HG02763 (cell line): ENCODE data around the gene TMEM74B.

Source experiments
- ATAC-seq: cut with Tn5 transposase; IDR thresholded peaks from one replicate; pipeline ENCODE4 v1.9.1; 2021; ENCODE audit warnings: mild to moderate bottlenecking, moderate library complexity; ENCODE audit not compliant: unreplicated experiment

The TMEM74B gene

GRCh38 chr20:1206366-1207148, 21.8 kb upstream of the TMEM74B start:
- no peak for ATAC-seq

- no peak for ATAC-seq
Observed at GRCh38 chr20:1205802-1206201, 21.0 kb upstream of the TMEM74B start.

GRCh38 chr20:1204576-1204975, 19.8 kb upstream of the TMEM74B start:
- no peak for ATAC-seq

- ATAC-seq: no peak
Observed at GRCh38 chr20:1204113-1204512, 19.3 kb upstream of the TMEM74B start.

- ATAC-seq: no peak
Observed at GRCh38 chr20:1203630-1204029, 18.8 kb upstream of the TMEM74B start.

GRCh38 chr20:1202762-1203504, 18.2 kb upstream of the TMEM74B start, which contains the start of gene C20orf202:
C20orf202 (plus strand) TSS chr20:1203454; CDS start chr20:1203586, 132 bp downstream.
- no peak for ATAC-seq

GRCh38 chr20:1199964-1200363, 15.2 kb upstream of the TMEM74B start:
- ATAC-seq: no peak

- ATAC-seq: no peak
Observed at GRCh38 chr20:1199212-1199873, 14.6 kb upstream of the TMEM74B start.

- no peak for ATAC-seq
Observed at GRCh38 chr20:1198751-1199150, 14.0 kb upstream of the TMEM74B start.

GRCh38 chr20:1197801-1198200, 13.0 kb upstream of the TMEM74B start:
- no peak for ATAC-seq

- ATAC-seq: no peak
Observed at GRCh38 chr20:1196634-1197033, 11.9 kb upstream of the TMEM74B start.

- no peak for ATAC-seq
Observed at GRCh38 chr20:1195226-1195625, 10.4 kb upstream of the TMEM74B start.

GRCh38 chr20:1191299-1191698, 6.5 kb upstream of the TMEM74B start:
- no peak for ATAC-seq

- no peak for ATAC-seq
Observed at GRCh38 chr20:1190847-1191246, 6.1 kb upstream of the TMEM74B start.

- no peak for ATAC-seq
Observed at GRCh38 chr20:1189827-1190226, 5.0 kb upstream of the TMEM74B start.

GRCh38 chr20:1188347-1188746, 3.6 kb upstream of the TMEM74B start:
- ATAC-seq: no peak

GRCh38 chr20:1187605-1188171, 2.9 kb upstream of the TMEM74B start:
- ATAC-seq: no peak

- ATAC-seq: no peak
Observed at GRCh38 chr20:1186367-1186991, 1.7 kb upstream of the TMEM74B start.

GRCh38 chr20:1185790-1186334, 1.1 kb upstream of the TMEM74B start:
- ATAC-seq: no peak

GRCh38 chr20:1185316-1185741, 548 bp upstream of the TMEM74B start:
- no peak for ATAC-seq

GRCh38 chr20:1184260-1184637, 532 bp downstream of the TMEM74B start:
- no peak for ATAC-seq
